Tibial nerve (tissue), 4 donors: Measurements from ENCODE around the gene CNPY1. TPM values are rescaled to one million over a fixed set of nuclear protein-coding genes. Genes with fewer than 3 reads are reported as not detected.
A peak's percentile ranks its signal among the peaks of the same experiment; 100 is the strongest.

Source experiments
- DNase-seq, 2 donors: peaks; one replicate each; pipeline ENCODE4 v3.0.0-alpha.2; 2019; ENCODE audit warnings: low spot score in 2 of 2
- H3K27ac ChIP-seq, 4 donors: fragments of 200-600 bp; sonication (generic) in 3 of 4; one replicate each; pipeline ENCODE4 v1.5.1; 2017 to 2019; ENCODE audit warnings: mild to moderate bottlenecking in 1 of 4
- H3K27me3 ChIP-seq, 2 donors: fragments of 200-600 bp; sonication (generic) in 1 of 2; one replicate each; pipeline versions ENCODE4 v1.5.1 to v1.6.0; 2017 to 2019
- H3K36me3 ChIP-seq, 3 donors: fragments of 200-600 bp; sonication (generic); one replicate each; pipeline ENCODE4 v1.5.1; 2018 to 2019
- H3K4me1 ChIP-seq, 4 donors: fragments of 200-600 bp; sonication (generic) in 3 of 4; one replicate each; pipeline ENCODE4 v1.5.1; 2017 to 2019
- H3K4me3 ChIP-seq, 4 donors: fragments of 200-600 bp; sonication (generic) in 3 of 4; one replicate each; pipeline ENCODE4 v1.5.1; 2017 to 2019; ENCODE audit warnings: mild to moderate bottlenecking in 1 of 4, moderate library complexity in 1 of 4
- H3K9me3 ChIP-seq, 4 donors: fragments of 200-600 bp; sonication (generic) in 3 of 4; one replicate each; pipeline ENCODE4 v1.5.1; 2017 to 2019
- CTCF ChIP-seq, 5 experiments: fragments of 200-600 bp in 3 of 5; fragments of 450-650 bp in 2 of 5; sonication (generic) in 3 of 5; IDR thresholded peaks; one replicate each; pipeline ENCODE4 v1.5.1; 2016 to 2019; ENCODE audit warnings: antibody characterized with exemption in 5 of 5, mild to moderate bottlenecking in 3 of 5, moderate library complexity in 2 of 5
- EP300 ChIP-seq, 2 donors: sonication (generic); formaldehyde crosslinking; IDR thresholded peaks; one replicate each; pipeline ENCODE4 v1.6.1; 2017; ENCODE audit warnings: antibody characterized with exemption in 2 of 2, mild to moderate bottlenecking in 1 of 2
- POLR2A ChIP-seq, 2 donors: fragments of 450-650 bp; IDR thresholded peaks; one replicate each; pipeline ENCODE4 v1.6.1; 2017; ENCODE audit warnings: antibody characterized with exemption in 2 of 2, mild to moderate bottlenecking in 2 of 2, moderate library complexity in 2 of 2
- WGBS, 2 donors: methylation state at CpG; one replicate each; pipeline ENCODE4 v1.1.5; 2018; 5-methylcytosine and 5-hydroxymethylcytosine counted together
- total RNA-seq, 4 donors: library from RNA; depleted of rRNA; stranded (reverse); fragments of >200 nt; gene quantifications; one replicate each; pipeline ENCODE4 v1.1.0, GENCODE V29; 2016

The CNPY1 gene
- total RNA-seq, 4 donors from 2014 or later, result 0.30 TPM; not detected in 3

- Histone ChIP-seq H3K27me3 (peaks cover 7 to 100% of the 10 kb centered on the region in 2 donors), H3K4me1 (peaks cover 0 to 37% (median 20%) of the 10 kb centered on the region in 4 donors), H3K27ac (no peak overlapping the region), H3K9me3 (no peaks in the 10 kb centered on the region), H3K4me3 (peak overlapping the region in 1 of 4 donors; percentile 23), H3K36me3 (no peaks in the 10 kb centered on the region)
- WGBS, 2 donors, result 2% methylated on average over 52 to 62 of the region's 70 CpGs
- DNase-seq, result no peak
- TF ChIP-seq POLR2A (IDR thresholded peaks at IDR 0.05), result no peak
- TF ChIP-seq EP300 (IDR thresholded peaks at IDR 0.05), result no peak
- no peak for TF ChIP-seq CTCF (IDR thresholded peaks at IDR 0.05)
These were observed 78.2 kb downstream of the CNPY1 start for GRCh38 chr7:155467846-155468784.

- Histone ChIP-seq H3K36me3 (no peaks in the 10 kb centered on the region), H3K4me3 (peak overlapping the region in 1 of 4 donors; percentile 8), H3K27me3 (peaks cover 7 to 100% of the 10 kb centered on the region in 2 donors), H3K9me3 (no peaks in the 10 kb centered on the region), H3K4me1 (peaks cover 0 to 37% (median 20%) of the 10 kb centered on the region in 4 donors), H3K27ac (no peak overlapping the region)
- no peak for DNase-seq
- 4 to 7% methylated on average over 34 to 57 of the region's 78 CpGs for WGBS, 2 donors
- TF ChIP-seq POLR2A (IDR thresholded peaks at IDR 0.05) (no peak), CTCF (IDR thresholded peaks at IDR 0.05) (no peak), EP300 (IDR thresholded peaks at IDR 0.05) (no peak)
These were observed 79.3 kb downstream of the CNPY1 start for GRCh38 chr7:155466814-155467733.

GRCh38 chr7:155466142-155466813 is 80.1 kb downstream of the CNPY1 start:
- Histone ChIP-seq H3K4me3 (no peak overlapping the region), H3K4me1 (peaks cover 0 to 37% (median 20%) of the 10 kb centered on the region in 4 donors), H3K27me3 (peaks cover 7 to 100% of the 10 kb centered on the region in 2 donors), H3K27ac (no peak overlapping the region), H3K9me3 (no peaks in the 10 kb centered on the region), H3K36me3 (no peaks in the 10 kb centered on the region)
- WGBS, 2 donors, result 8 to 9% methylated on average over 22 to 27 of the region's 42 CpGs
- TF ChIP-seq POLR2A (IDR thresholded peaks at IDR 0.05) (no peak), EP300 (IDR thresholded peaks at IDR 0.05) (no peak), CTCF (IDR thresholded peaks at IDR 0.05) (no peak)
- DNase-seq, result no peak

GRCh38 chr7:155465761-155466141 is 80.6 kb downstream of the CNPY1 start:
- H3K36me3 ChIP-seq, result no peaks in the 10 kb centered on the region
- 11% methylated on average over 9 of the region's 9 CpGs for WGBS, 2 donors
- no peak overlapping the region for H3K27ac ChIP-seq
- no peak overlapping the region for H3K4me3 ChIP-seq
- H3K9me3 ChIP-seq, result no peaks in the 10 kb centered on the region
- H3K27me3 ChIP-seq, result peaks cover 7 to 100% of the 10 kb centered on the region in 2 donors
- peaks cover 0 to 37% (median 20%) of the 10 kb centered on the region in 4 donors for H3K4me1 ChIP-seq
- no peak for DNase-seq
- TF ChIP-seq POLR2A (IDR thresholded peaks at IDR 0.05) (no peak), CTCF (IDR thresholded peaks at IDR 0.05) (no peak), EP300 (IDR thresholded peaks at IDR 0.05) (no peak)
